Activated CD4-positive, CD25-positive, alpha-beta regulatory T cell treated with anti-CD3 and anti-CD28 coated beads, Interleukin-2, amount 50 U/mL, for 72 hours (primary cell): ENCODE results near the gene OR52B4.
"Not testable (repeated sequence)": the region's sequence is repeated elsewhere in the genome, so short reads cannot be mapped to it uniquely, and the experiment has no call there.

Experiments used
- DNase-seq: peaks from one replicate; pipeline ENCODE4 v3.0.0; 2021

The OR52B4 gene

GRCh38 chr11:4368286-4368685 lies at the start of gene OR52B4:
TSS of gene OR52B4 (minus strand) at chr11:4368386. CDS start at chr11:4368295, 91 bp downstream.
- DNase-seq: no peak

DNA sequence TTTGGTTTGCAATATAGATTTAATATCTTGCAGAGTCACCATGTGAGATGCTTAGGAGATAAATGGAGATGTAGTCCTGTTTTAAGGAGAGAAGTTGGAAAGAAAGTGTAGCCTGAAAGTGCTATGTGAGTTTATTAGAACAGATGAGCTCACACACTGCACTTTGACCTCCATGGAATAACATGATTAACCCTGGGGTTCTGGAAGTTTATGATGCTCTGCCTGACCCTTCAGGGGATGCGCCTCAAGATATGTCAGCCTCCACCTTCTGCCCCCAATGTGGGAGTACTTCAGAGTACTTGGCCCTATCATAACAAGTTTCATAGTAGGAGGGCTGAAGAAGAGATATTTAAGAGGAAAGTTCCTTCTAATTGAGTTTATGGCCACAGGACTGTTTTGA lies 48.6 kb upstream of the OR52B4 start:
- no peak for DNase-seq

DNA sequence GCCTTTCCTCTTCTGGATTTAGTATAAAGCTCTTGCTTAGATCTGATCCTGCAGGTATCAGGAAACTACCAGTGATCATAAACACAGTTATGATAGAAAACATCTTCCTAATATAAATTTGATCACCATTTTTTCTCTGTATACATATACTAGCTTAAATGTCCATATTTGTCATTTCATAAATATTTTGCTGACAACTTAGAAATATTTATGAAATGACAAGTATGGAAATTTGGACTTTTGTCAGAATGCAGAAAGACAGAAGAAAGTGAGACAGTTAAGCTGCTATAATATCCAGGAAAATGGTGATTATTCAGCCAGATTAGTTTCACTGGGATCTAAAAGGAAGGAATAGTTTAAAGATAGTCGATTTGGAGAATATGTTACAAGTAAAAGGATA lies 48.1 kb upstream of the OR52B4 start:
- no peak for DNase-seq

GRCh38 chr11:4406206-4406605 lies 38.0 kb upstream of the OR52B4 start:
- not testable (repeated sequence) for DNase-seq

GRCh38 chr11:4393858-4394223 lies 25.7 kb upstream of the OR52B4 start:
- DNase-seq: no peak

DNA sequence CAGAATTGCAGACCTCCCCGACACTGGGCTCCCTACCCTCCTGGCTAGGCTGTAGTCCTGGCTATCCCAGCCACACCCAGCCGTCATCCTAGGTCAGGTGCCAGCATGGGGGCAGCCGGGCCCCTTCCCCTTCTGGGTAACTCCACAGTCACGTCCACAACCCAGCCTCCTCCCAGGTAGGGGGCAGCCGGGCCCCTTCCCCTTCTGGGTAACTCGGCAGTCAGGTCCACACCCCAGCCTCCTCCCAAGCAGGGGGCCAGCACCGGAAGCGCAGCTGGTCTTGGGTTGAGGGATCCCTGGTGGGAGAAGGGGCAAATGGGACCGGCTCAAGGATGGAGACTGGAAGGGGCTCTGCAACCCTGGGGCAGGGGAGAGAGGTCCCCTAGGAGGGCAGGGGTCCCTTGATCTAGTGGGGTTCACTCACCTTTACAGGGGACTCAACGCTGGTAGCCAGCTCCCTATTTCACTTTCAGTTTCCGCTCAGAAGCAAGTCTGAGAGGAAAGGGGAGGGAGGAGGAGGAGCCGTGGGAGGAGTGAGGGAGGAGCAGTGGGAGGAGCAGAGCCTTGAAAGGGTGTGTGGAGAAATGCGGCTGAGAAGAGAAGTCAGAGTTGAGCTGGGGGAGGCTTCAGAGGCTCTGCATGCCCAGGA lies 25.1 kb upstream of the OR52B4 start, which contains the start of gene TRIM21:
Gene TRIM21 (minus strand): TSS at position 494 of the 649 bp plus-strand sequence. CDS start 3,293 bp downstream, outside the sequence.
- peak; percentile 89 for DNase-seq

GRCh38 chr11:4388221-4388620 lies 20.0 kb upstream of the OR52B4 start:
- DNase-seq: no peak

DNA sequence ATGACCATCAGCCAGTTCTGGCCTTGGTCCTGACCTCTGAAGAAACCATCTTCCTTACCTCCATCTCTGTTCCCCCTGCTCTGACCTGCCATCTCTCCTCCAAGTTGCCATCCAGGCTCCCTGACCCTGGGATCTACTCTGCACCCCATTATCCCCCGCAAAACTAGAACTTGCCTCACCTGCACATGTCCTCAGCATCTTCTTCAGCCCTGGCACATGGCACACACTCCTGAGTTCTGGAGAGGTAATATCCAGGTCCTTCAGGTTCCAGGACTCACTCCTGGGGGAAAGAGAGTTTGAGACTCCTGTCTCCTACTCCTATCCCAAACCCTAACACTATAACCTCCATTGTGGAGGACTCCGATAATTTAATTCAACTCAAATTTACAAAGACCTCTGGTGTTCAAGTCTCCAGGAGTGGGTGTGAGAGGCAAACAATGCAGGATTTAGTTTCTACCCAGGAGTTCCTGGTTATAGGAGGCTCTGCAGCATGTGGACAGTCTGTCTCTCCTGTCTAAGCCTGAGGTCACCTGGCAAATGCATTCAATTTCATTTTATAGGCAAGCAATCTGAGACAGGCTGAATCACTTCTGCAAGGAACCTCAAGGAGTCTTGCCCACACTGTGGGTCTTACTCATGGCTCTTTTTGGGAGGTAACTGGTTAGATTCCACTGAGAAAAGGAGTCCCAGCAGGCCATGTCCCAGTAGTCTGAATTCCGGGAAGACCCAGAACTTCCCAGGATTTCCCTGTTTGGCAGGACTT lies 18.0 kb upstream of the OR52B4 start:
- DNase-seq: no peak

- no peak for DNase-seq
Measured at GRCh38 chr11:4381901-4382300, 13.7 kb upstream of the OR52B4 start.

- DNase-seq: no peak
Measured at GRCh38 chr11:4375431-4376140, 7.4 kb upstream of the OR52B4 start.

GRCh38 chr11:4370166-4370565 lies 2.0 kb upstream of the OR52B4 start:
- DNase-seq: no peak

DNA sequence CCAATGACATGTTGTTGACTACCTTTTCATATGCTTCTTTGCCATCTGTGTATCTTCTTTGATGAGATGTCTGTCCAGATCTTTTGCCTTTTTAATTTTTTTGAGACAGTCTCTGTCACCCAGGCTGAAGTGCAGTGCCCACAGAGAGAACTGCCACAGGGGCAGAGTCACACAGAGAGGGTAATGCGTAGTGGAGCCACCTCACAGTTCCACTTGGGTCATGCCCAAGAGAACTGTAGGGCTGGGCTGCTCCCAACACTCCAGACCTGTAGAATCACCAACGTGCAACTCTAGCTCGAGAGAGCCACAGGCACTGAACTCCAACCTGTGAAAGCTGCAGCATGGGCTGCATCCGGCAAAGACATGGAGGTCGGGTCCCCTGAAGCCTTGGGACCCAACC lies 20.0 kb downstream of the OR52B4 start:
- DNase-seq: not testable (repeated sequence)

DNA sequence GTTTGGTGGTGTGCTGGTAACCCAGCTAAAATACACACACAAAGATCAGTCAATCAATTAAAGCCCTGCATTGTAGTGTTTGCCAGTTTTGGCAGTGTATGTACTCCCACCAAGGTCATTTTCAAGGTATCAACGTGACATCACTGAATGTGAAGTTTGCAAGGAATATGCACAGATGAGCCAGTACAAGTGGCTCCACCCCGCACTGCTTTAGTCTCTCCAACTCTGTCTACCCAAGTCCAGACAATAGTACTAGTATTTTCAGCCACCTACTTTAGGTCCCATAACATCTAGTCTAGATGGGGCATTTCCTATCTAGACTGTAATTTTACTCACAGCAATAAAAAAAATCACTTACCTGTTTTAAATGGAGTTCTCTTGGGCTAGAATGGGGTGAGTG lies 22.8 kb downstream of the OR52B4 start:
- DNase-seq: not testable (repeated sequence)

DNA sequence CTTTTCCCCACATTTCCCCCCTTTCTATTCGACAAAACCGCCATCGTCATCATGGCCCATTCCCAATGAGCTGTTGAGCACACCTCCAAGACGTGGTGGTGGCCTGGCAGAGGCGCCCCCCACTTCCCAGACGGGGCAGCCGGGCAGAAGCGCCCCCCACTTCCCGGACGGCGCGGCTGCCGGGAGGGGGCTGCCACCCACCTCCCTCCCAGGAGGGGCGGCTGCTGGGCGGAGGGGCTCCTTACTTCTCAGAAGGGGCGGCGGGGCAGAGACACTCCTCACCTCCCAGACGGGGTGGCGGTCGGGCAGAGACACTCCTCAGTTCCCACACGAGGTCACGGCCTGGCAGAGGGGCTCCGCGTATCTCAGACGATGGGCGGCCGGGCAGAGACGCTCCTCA lies 33.8 kb downstream of the OR52B4 start:
- DNase-seq: not testable (repeated sequence)
